SW480 (cell line): ENCODE results near the gene GRIA1.

ENCODE experiments used
- DNase-seq: peaks from one replicate; pipeline ENCODE4 v3.0.0-alpha.2; 2016; ENCODE audit warnings: low spot score

Gene GRIA1

DNA sequence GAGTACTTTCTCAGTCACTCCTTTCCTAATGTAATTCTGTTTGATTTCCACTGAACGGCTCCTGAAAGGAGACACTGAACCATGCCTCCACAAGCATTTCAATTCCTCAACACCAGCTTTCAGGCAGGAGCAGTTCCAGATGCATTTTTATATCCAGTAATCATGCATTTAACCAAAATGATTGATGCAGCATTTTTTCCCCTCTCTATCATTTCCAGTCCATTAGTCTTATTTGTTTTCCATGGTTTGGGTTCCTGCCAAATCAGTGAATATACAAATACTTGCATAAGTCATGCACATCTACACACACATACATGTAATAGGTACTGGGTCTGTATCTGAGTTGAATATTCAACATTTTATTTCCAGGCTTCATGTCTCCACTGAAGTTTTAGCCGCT lies 122.7 kb downstream of the GRIA1 start:
- no peak for DNase-seq

DNA sequence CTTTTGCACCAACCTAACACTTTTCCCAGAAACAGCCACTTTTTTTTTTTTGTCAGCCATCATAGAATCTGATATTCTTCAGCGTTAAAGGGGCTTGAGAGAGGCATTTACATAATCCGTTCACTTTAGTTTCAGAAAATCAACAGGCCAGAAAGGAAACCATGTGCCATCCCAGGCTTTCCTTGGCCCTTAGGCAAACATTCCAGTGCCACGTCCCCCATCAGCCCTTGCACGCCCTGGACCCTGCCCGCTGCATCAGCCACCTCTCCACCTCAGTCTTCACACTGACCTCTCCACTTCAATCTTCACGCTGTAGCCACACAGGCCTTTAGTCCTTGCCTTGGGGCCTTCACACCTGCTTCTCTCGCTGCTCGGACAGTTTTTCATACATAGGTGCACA lies 123.2 kb downstream of the GRIA1 start:
- no peak for DNase-seq

DNA sequence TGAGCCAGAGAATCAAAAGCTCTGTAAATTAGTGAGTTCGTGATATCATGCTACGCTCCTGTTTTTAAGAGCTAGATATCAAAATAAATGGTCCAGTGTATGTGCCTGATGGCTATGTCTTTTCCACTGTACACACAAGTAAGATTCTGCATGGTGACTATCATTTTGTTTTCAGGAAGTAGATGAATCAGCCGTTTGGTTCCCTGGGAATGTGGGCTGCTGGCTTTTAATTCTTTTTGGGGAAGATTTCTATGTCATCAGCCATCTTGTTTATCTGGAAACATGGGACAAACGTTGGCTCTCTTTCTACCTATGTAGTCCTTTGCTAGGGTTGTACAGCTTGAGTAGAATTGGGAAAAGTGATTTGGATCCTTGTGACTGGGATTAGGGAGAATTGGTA lies 126.7 kb downstream of the GRIA1 start:
- no peak for DNase-seq

DNA sequence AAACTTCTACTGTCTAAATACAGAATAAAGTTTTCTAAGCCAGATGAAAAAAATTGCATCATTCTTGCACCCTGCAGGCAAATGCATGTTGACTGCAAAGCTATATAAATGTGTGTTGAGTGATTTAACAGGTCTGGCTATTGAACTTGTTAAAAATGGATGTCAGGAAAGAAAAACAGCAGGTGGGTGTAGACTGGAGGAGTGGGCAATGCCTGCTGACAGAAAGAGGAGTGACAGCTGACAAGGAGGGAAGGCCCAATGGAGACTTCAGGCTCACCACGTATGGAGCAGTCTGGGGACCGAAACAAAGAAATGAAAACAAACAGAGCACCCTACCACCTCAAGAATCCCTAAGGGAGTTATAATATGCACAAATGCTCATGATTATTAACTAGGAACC lies 127.8 kb downstream of the GRIA1 start:
- DNase-seq: no peak

DNA sequence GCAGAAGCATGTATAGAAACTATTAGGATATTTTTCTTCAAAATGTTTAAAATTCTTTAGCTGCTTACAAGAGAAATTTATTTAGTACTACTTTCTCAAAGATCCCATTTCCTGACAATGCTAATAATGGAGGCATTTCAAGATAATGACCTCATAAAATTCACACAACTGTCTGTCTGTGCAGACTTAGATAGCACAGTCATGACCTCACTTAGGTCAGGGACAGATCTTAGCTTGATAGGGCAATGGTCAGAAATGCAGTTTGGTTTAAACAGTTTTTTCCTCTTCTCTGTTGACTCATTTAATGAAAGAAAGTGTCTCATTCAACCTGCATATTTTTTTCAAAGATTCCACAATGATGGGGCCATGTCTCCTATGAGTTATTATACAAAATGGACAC lies 128.4 kb downstream of the GRIA1 start:
- DNase-seq: no peak

DNA sequence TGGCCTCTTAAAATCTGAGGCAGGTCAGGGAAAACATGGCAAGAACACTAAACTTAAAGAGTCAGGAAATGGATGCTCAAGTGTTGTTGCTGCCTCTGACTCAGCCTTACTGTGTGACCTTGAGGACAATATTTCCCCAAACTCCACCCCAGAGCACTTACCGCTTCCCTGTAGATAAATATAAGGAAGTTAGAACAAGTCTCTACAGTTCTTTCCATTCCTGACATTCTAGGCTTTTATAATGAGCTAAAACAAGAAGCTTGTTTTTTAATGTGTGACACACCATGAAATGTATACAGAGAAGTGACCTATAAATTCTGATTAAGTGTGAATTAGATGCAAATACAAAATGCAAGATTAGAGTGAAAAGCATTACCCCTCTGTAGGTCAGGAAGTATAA lies 129.3 kb downstream of the GRIA1 start:
- DNase-seq: no peak

DNA sequence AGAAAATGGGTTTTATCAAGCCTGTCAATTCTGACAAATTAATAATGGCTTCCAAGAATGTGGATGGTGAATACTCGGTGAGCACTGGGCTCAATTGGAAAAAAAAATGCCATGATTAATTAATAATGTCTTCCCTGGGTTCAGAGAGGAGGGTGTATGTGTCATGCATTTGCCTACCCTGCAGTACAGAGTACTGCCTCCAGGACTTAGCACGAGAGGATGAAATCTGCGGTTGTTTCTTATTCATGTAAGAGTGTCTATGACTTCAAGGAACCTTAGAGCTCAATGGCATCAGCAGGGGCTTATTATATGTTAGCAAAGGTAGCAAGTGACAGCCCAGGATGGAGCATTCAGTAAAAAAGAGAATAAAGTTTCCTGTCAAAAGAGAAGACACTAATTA lies 132.7 kb downstream of the GRIA1 start:
- DNase-seq: no peak

DNA sequence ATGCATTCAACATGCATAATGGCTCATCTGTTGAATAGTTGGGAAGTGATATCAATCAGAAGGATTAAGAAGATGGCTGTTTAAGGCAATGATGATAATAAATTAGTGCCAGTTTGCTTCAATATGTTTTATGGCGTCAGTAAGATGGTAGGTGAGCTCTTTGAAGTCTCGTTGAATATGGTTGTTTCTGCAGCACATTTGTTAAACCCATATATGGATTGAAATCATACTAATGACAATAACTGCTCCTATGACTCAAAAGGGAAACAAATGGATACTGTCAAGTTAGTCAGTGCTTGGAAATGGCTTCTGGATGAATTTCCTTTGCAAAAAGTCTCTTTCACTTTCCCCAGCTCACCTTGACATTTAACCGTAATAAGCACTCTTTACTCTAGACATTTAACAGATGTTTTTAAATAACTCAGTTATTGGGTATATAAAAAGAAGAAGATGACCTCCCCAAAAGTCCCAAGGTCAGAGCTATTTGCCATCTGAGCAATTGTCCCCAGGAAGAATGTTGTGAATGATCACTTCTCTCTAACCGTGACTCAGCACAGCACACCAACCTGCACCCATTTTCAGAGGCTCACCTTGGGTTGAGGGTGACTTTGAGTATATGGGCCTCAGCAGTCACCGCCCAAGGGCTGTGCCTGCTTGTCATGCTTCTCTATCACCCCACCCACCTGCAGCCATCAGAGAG lies 133.4 kb downstream of the GRIA1 start:
- DNase-seq: no peak

DNA sequence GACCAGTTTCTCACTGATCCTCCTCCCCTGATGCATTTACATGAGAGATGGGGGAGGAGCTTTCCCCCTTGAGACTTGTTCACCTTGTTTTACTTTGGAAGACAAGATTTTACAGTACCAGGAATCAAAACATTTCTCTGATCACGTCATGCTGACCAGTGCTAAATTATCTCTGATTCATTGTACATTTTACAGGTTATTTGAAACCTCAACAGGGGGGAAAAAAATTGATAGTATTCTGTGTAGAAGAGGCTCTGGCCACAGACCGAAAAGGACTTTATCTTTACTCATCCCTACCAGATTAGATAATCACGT lies 133.9 kb downstream of the GRIA1 start:
- no peak for DNase-seq

DNA sequence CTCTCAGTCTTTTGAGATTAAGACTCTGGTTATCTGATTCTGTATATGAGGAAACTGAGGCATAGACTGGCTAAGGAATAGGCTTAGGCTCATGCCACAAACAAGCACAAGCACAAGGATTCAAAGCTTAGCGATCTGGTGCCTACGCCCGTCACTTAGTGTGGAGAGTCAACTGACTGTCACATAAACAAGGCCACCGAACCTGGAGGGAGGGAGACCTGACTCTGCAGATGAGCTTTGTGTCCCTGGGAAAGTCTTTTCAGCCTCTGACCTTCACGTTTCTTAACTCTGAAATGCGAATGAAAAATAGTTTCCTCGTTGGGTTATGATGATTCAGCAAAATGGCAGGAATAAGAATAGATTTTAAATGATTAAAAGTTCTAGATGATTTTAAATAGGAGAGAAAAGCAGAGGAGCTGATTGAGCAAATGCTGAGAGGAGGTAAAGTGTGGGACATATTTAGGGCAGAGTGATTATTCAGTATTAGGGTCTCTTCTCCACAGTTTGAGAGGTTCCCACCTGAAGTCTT lies 135.4 kb downstream of the GRIA1 start:
- DNase-seq: no peak

DNA sequence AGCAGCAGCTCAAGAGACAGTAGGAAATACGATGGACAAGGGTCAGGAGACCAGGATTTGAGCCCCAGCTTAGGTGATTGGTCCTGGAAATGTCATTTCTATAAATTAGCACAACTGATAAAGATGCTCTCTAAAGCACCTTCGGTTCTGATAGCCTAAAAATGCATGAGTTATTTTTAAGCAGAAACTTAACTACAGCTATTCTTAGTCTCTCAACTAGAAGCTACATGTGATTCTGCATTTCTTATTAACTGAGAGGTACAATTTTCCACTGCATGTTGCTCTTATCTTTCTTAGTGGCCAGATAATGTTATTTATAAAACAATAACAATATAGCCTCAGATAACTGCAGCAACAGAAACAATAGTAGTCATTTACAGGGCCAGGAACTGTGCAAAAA lies 136.4 kb downstream of the GRIA1 start:
- DNase-seq: no peak

DNA sequence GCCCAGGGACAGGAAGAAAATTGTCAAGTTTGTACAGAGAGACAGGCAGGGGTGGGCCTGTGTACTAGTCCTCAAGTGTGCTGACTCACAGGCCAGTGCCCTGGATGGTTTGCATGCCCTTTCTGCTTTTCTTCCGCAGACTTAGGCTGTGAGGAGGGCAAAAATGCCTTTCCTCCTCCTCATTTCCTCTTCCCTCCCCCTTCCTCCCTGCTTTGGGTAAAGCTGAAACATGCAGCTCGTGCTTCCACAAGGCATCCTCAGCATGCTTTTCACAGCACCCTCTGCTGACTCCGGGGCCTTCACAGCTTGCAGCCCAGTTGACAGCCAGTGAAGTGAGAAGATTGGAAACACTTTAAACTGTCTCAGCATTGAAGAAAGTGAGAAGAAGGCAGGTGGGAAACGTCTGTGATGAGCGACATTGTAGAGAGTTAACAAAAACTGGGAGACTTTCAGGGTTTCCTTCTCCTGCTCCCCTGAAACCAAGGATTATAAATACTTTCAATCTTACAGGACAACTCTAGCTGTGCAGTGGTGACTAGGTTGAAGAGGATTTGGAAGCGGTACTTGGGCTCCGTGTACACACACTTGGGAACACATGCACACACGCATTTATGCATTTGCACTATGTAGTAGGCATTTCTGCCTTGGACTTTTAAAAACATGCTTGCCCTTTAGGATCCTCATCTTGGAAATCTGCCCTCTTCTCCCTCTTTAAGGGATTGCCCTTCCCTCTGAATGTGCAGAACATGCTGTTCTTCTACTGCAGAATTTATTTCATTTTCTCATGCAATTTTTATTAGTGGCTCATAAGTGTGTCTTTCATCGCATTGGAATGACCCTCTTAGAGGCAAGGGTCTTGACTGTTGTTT lies 138.8 kb downstream of the GRIA1 start:
- DNase-seq: peak; percentile 54

DNA sequence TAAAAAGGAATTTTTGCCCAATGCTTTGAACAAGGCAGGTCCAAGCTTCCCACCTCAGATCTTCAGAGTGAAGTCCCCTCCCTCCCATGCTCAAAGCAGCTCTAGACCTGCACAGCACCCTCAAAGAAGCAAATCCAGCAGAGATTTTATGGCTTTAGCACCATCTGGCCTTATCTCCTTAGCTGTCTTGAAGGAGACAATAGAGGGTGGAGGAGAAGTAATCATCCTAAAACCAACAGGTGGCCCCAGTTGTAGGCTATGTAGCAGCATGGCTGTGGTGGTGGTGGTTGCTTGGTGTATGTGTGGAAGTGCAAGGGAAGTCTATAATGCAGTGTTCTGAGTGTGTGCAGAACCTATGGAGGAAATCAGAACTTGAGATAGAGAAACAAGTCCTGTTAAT lies 140.1 kb downstream of the GRIA1 start:
- no peak for DNase-seq

DNA sequence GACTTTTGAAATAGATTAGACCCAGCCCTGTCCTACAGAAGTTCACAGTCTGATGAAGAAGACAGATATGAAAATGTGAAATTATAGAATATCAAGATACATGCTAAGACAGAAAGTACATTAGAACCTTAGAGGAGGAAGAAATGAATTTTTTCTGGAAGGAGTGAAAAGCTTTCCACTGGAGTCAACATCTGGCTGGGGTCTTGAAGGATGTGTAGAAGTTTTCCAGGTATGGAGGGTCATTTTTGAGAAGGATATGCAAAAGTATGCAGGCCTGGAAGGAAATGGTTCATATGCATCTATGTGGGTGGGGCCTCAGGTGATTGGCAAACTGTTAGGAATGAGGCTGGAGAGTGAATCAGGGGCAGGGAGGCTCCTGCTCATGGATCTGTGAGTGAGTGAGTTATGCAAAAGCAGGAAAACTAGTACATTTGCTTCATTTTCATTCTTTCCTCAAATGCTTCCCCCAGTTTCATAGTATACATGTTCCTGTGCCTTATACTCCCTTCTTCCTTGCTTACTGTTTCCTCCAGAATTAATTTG lies 142.3 kb downstream of the GRIA1 start:
- no peak for DNase-seq

DNA sequence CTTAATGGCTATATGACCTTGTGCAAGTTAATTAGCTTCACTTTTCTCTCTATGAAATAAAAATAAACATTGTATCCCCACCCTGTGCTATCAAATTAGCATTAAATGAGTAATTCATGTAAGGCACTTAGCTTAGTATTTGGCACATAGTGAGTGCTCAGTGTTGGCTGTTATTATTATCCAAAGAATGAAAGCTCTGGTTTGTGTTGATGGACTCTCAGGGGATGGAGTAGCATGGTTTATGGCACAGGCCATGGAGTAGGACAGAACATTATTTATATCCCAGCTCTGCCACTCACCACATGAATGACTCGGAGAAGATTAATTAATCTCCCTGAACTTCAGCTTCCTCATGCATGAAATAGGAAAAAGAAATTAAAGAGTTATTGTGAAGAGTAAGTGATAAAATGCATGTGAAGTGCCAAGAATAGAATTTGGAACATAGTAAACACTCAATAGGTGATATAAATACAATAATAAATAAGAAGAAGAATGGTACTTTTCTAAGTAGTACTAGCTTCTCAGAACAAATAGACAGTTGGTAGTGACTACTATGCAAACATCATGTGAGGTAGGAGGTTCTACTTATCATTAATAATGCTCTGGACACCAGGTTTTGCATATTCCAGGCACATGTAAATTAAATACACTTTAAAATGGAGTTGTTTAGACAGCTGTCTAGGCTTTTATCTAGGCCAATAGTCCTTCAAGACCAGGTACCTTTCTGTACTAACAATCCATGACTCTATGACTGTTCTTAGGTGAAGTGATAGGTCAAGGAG lies 146.4 kb downstream of the GRIA1 start:
- DNase-seq: no peak

DNA sequence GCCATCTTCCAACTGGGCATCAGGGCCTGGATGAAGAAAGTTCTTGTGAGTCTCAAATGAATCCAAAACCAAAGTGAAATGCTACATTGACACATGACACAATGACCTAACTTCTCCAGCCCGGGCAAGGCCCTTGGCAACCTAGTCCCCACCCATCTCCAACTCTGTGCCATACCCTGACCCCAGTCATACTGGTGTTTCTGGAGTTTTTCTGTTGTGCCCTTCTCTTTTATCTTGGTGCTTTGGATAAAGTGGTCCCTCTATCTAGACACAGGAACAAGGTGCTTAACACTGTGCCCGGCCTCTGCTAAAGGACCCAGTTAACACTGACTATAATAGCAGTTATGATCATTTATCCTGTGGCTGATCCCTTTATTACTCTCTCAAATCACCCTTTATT lies 149.8 kb downstream of the GRIA1 start:
- no peak for DNase-seq

DNA sequence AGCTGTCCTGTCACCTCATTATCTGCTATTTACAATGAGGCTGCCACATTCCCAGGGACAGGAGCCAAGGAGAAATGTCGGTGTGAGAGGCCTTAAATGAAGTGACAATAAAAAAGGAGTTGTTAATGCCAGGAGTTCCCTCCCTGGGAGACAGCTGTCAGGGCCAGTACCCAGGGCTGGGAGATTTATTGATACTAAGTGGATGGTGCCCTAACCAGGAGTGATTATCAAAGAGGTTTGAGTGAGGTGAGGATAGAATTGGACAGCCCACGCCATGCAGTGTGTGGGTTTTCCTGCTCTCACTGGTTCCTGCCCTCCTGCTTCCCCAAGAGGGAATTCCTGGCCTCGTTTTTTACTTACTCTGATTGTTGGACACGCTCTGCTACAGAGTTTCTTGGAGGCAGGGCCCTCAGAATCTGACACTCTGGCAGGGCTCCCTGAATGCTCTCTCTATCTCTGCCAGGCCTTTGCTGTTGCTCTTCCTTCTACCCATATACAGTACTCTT lies 150.8 kb downstream of the GRIA1 start:
- DNase-seq: no peak

DNA sequence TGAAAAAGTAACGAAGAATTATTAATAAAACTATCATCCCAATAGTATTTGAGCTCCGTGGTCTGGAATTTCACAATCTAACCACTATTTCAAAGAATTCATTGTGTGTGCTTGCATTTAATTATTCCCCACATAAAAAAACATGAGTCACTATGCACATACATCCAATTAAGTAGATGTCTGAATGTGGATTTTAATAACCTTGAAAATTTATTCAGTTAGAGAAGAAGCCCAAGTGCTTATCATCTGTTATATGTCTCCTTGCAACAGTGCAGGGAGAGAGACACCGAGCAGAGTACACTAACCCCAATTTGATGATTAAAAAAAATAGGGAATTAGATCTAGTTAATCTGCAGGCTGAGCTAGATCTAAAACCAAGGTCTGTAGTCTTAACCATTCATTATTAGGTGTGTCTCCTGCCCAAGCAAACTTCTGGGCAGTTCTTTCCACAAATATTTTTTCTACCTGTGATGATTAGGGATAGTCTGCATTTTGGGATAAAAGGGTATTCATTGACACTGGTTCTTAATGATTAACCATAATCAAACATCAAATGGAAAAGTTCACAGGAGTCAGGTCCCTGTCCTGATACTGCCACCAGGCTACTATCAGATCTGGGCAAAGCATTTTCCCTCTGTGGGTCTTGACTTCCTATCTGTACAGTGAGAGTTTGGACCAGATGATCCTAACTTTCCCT lies 164.2 kb downstream of the GRIA1 start:
- DNase-seq: peak; percentile 56

DNA sequence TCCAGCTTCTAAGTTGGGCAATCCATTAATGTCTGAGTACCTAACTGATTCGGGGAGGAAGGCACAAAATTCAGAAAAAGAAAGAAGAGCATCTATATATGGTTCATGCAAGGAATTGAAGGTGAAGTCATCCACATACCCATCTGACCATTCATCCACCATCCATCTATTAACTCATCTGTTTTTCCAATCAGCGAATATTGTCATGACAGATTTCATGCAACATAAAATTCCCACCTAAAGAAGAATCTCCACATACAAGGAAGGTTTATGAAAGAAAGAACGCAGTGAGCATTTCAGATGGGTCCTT lies 164.7 kb downstream of the GRIA1 start:
- DNase-seq: no peak

DNA sequence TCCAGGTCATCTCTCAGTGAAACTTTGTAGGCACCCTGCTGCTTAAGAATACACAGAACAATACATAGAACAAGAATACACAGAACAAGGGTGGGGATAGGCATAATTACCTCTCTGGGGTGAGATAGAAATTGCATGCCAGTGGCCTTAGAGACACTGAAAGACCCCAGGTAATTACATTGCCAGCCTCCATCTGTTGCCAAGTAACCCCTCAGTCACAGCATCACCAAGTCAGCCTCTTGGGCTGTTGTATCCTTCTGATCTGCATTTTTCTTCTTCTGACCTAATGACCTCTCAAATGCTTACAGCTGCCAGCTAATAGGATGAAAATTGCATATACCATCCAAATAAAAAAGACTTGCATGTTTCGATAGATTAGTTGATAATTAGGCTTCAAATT lies 167.7 kb downstream of the GRIA1 start:
- no peak for DNase-seq

DNA sequence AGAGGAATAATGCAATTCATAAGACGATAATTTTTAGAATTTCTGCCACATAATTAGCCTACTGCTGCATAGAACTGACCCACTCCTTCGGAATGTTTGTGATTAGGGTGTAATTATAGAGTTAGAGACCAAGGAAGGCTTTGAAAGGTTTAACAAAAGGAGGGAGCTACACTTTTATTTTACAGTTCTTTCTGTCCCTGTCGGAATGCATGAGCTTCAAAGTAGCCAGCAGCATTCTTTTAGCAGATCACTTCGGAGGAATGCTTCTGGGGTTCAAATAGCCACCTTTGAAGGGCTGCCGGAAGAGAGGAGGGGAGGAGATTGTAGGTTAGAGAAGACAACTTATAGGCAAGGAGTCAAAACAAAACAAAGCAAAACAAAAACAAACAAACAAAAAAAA lies 168.1 kb downstream of the GRIA1 start:
- no peak for DNase-seq
